ENCODE results near the gene FOXP1.

DNA sequence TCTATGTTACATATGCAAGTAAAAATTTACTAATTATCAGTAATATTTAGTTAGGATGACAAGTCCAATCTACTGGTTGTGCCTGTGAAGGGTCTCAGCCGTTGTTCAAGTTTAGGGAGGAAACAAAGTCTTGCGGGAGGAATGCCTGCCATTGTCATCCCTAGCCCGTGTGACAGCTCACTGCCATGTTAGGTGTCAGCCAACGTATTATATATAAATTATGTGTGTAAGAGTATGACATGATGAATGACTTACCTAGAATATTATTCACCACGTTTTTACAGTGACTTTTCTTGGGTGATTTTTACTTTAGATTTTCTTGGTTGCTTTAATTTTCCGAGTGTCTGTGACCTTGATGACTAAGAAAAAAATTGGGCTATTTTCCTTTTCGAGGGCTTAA, 656.7 kb downstream of the FOXP1 start:
- TF ChIP-seq ZMYM4 (CRISPR knock-in tag; IDR thresholded peaks at IDR 0.05) (no peak), POLR2A (IDR thresholded peaks at IDR 0.05; ENCODE audit: insufficient read depth in 1 of 2, low read depth in 2 of 2, low read length in 2 of 2) (no peak), FOXK1 (CRISPR knock-in tag; IDR thresholded peaks at IDR 0.05; ENCODE audit: borderline replicate concordance, low read depth) (no peak), SAFB2 (CRISPR knock-in tag; IDR thresholded peaks at IDR 0.05; ENCODE audit: borderline replicate concordance, low read depth) (no peak), RXRA (CRISPR knock-in tag; IDR thresholded peaks at IDR 0.05) (no peak), PCBP2 (optimal IDR thresholded peaks at IDR 0.05; ENCODE audit: low read depth, low read length, poor library complexity, severe bottlenecking) (no peak), ZNF776 (CRISPR knock-in tag; IDR thresholded peaks at IDR 0.05) (no peak)
- TF ChIP-seq, protein P1, sequence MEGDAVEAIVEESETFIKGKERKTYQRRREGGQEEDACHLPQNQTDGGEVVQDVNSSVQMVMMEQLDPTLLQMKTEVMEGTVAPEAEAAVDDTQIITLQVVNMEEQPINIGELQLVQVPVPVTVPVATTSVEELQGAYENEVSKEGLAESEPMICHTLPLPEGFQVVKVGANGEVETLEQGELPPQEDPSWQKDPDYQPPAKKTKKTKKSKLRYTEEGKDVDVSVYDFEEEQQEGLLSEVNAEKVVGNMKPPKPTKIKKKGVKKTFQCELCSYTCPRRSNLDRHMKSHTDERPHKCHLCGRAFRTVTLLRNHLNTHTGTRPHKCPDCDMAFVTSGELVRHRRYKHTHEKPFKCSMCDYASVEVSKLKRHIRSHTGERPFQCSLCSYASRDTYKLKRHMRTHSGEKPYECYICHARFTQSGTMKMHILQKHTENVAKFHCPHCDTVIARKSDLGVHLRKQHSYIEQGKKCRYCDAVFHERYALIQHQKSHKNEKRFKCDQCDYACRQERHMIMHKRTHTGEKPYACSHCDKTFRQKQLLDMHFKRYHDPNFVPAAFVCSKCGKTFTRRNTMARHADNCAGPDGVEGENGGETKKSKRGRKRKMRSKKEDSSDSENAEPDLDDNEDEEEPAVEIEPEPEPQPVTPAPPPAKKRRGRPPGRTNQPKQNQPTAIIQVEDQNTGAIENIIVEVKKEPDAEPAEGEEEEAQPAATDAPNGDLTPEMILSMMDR (CRISPR knock-in tag; IDR thresholded peaks at IDR 0.05): no peak
